Thoracic aorta (tissue), 2 donors: ENCODE measurements around the gene RALGDS. TPM values are rescaled to one million over a fixed set of nuclear protein-coding genes. Genes with fewer than 3 reads are reported as not detected.
A peak's percentile ranks its signal among the peaks of the same experiment; 100 is the strongest.

Experiments
- ATAC-seq: fragments of 150-250 bp; one replicate; pipeline ENCODE4 v1.8.0; 2017; ENCODE audit warnings: low read depth; ENCODE audit not compliant: insufficient number of reproducible peaks, low FRiP score
- DNase-seq: peaks from one replicate; pipeline ENCODE4 v3.0.0-alpha.2; 2020; ENCODE audit warnings: low spot score
- H3K27ac ChIP-seq, 2 donors: fragments of 200-600 bp; sonication (generic); 1 replicate in 1 of 2; 2 replicates in 1 of 2; pipeline ENCODE4 v1.5.1; 2016; ENCODE audit warnings: mild to moderate bottlenecking in 2 of 2, moderate library complexity in 2 of 2
- H3K27me3 ChIP-seq: fragments of 200-600 bp; sonication (generic); replicated peaks from 2 replicates; pipeline ENCODE4 v1.6.0; 2016; ENCODE audit warnings: mild to moderate bottlenecking; ENCODE audit not compliant: insufficient read depth
- H3K36me3 ChIP-seq: fragments of 200-600 bp; sonication (generic); one replicate; pipeline ENCODE4 v1.5.1; 2016
- H3K4me1 ChIP-seq, 2 donors: fragments of 200-600 bp; sonication (generic); 1 replicate in 1 of 2; 2 replicates in 1 of 2; pipeline versions ENCODE4 v1.5.1 to v1.6.0; 2016; ENCODE audit warnings: low read depth in 2 of 2, mild to moderate bottlenecking in 1 of 2; ENCODE audit not compliant: control insufficient read depth in 1 of 2
- H3K4me3 ChIP-seq: fragments of 200-600 bp; sonication (generic); 2 replicates; pipeline ENCODE4 v1.5.1; 2016; ENCODE audit warnings: mild to moderate bottlenecking
- H3K9me3 ChIP-seq: fragments of 200-600 bp; sonication (generic); 2 replicates; pipeline ENCODE4 v1.5.1; 2016
- total RNA-seq, 2 donors: library from RNA; depleted of rRNA; stranded (reverse); fragments of >200 nt; gene quantifications; one replicate each; pipeline versions ENCODE4 v1.1.0 to v1.2.3, GENCODE V29; 2016
- TF ChIP-seq, protein P1 (sequence below): fragments of 200-600 bp; sonication (generic); IDR thresholded peaks from one replicate; pipeline ENCODE4 v1.5.1; 2019; ENCODE audit warnings: antibody characterized with exemption

The RALGDS gene
- total RNA-seq, 2 donors from 2014 or later: 30.3 to 98.8 TPM

DNA sequence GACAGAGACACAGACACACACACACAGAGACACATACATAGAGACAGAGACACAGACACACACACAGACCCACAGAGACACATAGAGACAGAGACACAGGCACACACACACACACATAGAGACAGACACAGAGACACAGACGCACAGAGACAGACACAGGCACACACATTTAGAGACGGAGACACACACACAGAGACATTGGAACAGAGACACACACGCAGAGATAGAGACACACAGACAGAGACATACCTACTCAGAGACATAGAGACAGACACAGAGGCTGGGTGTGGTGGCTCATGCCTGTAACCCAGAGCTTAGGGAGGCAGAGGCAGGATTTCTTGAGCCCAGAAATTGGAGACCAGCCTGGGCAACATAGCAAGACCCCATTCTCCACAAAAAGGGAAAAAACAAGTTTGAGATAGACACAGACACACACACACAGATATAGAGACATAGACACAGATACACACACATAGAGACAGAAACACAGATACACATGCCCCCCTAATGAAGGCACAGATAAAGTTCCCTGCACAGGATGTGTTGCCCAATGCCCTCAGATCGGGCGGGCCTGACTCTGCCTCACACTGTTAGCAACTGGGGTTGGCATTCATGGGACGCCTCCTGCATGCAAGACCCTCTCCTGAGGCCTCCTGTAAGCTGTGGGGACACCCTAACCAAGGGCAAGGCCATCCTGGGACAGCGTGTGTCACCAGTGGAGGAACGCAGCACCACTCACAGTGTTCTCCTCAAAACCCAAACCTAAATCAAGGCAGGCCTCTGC lies 3.3 kb upstream of the RALGDS start:
- H3K36me3 ChIP-seq: no peaks in the 10 kb centered on the region
- no peaks in the 10 kb centered on the region for H3K27me3 ChIP-seq
- DNase-seq (no peak), ATAC-seq (no peak)
- H3K4me1 ChIP-seq: peaks cover 25 to 54% of the 10 kb centered on the region in 2 donors
- H3K9me3 ChIP-seq: no peaks in the 10 kb centered on the region
- no peak overlapping the region for H3K27ac ChIP-seq
- TF ChIP-seq, protein P1, sequence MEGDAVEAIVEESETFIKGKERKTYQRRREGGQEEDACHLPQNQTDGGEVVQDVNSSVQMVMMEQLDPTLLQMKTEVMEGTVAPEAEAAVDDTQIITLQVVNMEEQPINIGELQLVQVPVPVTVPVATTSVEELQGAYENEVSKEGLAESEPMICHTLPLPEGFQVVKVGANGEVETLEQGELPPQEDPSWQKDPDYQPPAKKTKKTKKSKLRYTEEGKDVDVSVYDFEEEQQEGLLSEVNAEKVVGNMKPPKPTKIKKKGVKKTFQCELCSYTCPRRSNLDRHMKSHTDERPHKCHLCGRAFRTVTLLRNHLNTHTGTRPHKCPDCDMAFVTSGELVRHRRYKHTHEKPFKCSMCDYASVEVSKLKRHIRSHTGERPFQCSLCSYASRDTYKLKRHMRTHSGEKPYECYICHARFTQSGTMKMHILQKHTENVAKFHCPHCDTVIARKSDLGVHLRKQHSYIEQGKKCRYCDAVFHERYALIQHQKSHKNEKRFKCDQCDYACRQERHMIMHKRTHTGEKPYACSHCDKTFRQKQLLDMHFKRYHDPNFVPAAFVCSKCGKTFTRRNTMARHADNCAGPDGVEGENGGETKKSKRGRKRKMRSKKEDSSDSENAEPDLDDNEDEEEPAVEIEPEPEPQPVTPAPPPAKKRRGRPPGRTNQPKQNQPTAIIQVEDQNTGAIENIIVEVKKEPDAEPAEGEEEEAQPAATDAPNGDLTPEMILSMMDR: no peak
- no peak overlapping the region for H3K4me3 ChIP-seq

DNA sequence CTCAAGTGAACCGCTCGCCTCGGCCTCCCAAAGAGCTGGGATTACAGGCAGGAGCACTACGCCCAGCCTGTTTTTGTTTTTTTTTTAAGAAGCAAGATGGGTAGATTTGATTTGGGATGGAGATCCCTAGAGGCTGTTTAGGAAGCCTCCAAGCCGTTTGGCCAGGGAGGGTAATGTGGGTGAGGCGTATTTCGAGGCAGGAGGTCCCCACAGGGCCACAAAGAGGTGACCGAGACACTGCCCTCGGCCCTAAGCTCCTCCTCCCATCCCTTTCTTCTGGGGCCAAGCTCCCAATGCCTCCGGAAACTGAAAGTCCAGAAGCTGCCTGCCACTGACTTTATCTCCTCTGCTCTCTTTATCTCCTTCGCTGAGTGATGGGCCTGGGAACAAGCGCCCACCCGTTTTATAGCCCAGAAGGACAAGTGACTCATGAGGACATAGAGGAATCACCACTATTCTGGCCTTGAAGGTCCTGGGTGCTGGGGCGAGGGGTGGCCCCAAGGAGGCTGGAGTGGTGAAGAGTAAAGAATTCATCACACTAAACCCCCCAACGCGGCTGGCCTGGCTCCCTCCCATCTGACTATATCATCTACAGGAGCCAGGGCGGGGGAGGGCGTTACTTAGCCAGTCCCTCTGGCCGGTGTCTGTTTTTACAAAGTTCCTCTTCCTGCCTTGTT lies 2.0 kb upstream of the RALGDS start:
- Histone ChIP-seq H3K27me3 (no peaks in the 10 kb centered on the region), H3K9me3 (no peaks in the 10 kb centered on the region), H3K4me1 (peaks cover 31 to 67% of the 10 kb centered on the region in 2 donors), H3K4me3 (no peak overlapping the region), H3K27ac (peak overlapping the region in 1 of 2 donors; percentile 14), H3K36me3 (no peaks in the 10 kb centered on the region)
- ATAC-seq (no peak), DNase-seq (peak; percentile 50)
- TF ChIP-seq, protein P1: no peak

DNA sequence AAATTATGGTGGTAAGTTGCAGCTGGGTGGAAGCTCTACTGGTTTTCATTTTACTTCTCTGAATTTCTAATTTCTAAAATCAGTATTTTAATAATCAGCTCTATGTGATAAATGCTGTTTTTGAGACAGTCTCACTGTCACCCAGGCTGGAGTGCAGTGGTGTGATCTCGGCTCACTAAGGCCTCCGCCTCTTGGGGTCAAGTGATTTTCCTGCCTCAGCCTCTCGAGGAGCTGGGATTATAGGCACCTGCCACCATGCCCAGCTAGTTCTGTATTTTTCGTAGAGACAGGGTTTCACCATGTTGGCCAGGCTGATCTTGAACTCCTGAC lies 1.5 kb upstream of the RALGDS start:
- Histone ChIP-seq H3K36me3 (no peaks in the 10 kb centered on the region), H3K9me3 (no peaks in the 10 kb centered on the region), H3K4me1 (peaks cover 31 to 67% of the 10 kb centered on the region in 2 donors), H3K27ac (peak overlapping the region in 1 of 2 donors; percentile 75), H3K4me3 (no peak overlapping the region), H3K27me3 (no peaks in the 10 kb centered on the region)
- TF ChIP-seq, protein P1: no peak
- ATAC-seq: no peak
- DNase-seq: no peak

DNA sequence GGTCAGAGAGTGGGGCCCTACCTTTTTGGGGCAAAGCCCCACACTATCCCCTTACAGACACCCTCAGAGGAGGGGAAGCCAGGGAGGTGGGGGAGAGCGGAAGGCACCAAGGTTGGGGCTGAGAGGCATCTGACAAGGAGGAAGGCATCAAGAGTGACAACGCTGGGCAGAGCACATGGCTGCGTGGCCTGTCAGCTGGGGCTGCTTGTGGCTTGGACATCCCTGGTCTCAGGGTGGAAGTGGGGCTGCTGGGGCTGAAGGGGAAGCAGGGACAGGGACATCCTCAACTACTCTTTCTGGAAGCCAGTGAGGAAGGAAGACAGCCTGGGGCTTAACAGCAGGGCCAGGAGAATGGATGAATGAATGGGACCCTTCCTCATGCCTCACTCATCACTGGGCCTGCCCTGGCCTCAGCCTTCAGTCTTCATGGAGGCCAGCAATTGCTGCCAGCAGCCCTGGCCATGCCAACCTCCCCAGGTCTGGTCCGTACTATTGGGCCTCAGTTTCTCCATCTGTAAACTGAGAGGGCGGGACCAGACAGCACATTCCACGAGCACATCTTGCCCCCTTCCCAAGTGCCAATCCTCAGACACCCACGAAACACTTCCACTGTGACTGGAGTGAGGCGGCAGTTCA lies 993 bp upstream of the RALGDS start:
- Histone ChIP-seq H3K4me3 (no peak overlapping the region), H3K4me1 (peaks cover 28 to 67% of the 10 kb centered on the region in 2 donors), H3K27ac (peak overlapping the region; percentile 75 to 77), H3K9me3 (no peaks in the 10 kb centered on the region), H3K27me3 (no peaks in the 10 kb centered on the region), H3K36me3 (no peaks in the 10 kb centered on the region)
- no peak for DNase-seq
- no peak for ATAC-seq
- TF ChIP-seq, protein P1: no peak
